ENCODE results near the gene GNG7.
"Not testable (repeated sequence)": the region's sequence is repeated elsewhere in the genome, so short reads cannot be mapped to it uniquely, and the experiment has no call there.

The GNG7 gene

DNA sequence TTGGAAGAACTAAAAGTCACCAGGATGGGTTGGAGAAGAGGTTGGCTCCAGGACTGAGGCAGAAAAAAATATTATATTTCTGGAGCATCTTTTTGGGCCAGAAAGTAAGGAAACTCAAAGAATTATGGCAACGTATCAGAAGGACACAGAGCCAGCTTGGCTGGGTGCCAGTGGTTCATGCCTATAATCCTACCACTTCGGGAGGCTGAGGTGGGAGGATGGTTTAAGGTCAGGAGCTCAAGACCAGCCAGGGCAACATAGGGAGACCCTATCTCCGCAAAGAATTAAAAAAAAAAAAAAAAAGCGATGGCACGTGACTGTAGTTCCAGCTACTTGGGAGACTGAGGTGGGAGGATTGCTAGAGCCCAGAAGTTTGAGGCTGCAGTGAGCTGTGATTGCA, 118.5 kb downstream of the GNG7 start:
- ChIA-PET POLR2A (no interaction called here), CTCF (no interaction called here)
- TF ChIP-seq ARNT (IDR thresholded peaks at IDR 0.05): no peak
- no peak for TF ChIP-seq FOXK2 (IDR thresholded peaks at IDR 0.05)
- no peak for TF ChIP-seq ZNF384 (IDR thresholded peaks at IDR 0.05)
- TF ChIP-seq BHLHE40 (IDR thresholded peaks at IDR 0.05; ENCODE audit: borderline replicate concordance): no peak
- no peak for TF ChIP-seq SP1 (IDR thresholded peaks at IDR 0.05)
- no peak for TF ChIP-seq TARDBP (IDR thresholded peaks at IDR 0.05)
- no peak for TF ChIP-seq L3MBTL2 (conservative IDR thresholded peaks at IDR 0.05)
- TF ChIP-seq SUZ12 (IDR thresholded peaks at IDR 0.05): no peak
- no peak for TF ChIP-seq ELF4 (IDR thresholded peaks at IDR 0.05)
- TF ChIP-seq PKNOX1 (IDR thresholded peaks at IDR 0.05): no peak
- no peak for DNase-seq (ENCODE audit: extremely low spot score)

DNA sequence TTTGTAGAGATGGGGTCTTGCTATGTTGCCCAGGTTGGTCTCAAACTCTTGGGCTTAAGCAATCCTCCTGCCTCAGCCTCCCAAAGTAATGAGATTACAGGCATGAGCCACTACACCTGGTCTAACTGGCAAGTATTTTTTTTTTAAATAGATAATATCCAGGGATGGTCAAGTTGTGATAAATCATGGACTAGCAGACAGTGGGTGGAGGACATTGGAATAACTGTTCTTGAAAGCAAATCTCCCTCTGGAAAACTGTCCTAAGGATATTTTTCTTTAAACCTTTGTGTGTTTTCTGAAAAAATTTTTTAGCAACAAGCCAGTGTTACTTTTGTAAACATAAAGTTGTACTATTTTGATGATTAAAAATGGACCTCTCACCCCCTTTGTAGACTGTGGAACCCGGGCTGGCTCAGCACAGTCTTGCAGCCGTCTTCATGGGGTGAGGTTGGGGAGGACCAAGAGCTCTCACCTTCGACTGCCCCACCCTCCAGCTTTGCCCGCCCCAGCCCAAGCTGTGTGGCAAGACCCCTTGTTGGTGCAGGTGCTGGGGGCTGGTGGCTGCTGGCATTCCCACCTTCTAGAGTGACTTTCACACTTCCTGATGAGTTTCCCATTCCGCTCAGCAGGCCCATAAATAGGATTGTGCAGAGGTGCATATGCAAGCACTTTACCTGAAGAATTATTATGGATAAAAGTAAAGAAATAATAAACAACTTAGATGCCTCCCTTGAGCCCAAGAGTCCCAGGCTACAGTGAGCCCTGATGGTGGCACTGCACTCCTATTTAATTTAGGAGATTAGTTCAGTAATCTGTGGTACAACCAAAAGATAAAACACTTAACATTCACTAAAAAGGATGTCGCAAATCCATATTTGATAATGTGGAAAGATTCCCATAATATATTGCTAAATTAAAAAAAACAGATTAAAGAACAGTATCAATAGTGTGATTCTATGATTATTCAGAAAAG, 119.2 kb downstream of the GNG7 start:
- ChIA-PET POLR2A (no interaction called here), CTCF (no interaction called here)
- DNase-seq (ENCODE audit: extremely low spot score): no peak
- TF ChIP-seq PKNOX1 (IDR thresholded peaks at IDR 0.05): no peak
- no peak for TF ChIP-seq BHLHE40 (IDR thresholded peaks at IDR 0.05; ENCODE audit: borderline replicate concordance)
- TF ChIP-seq FOXK2 (IDR thresholded peaks at IDR 0.05): no peak
- no peak for TF ChIP-seq ELF4 (IDR thresholded peaks at IDR 0.05)
- TF ChIP-seq TARDBP (IDR thresholded peaks at IDR 0.05): no peak
- TF ChIP-seq NFRKB (IDR thresholded peaks at IDR 0.05): no peak
- TF ChIP-seq ARNT (IDR thresholded peaks at IDR 0.05): no peak
- no peak for TF ChIP-seq FOXM1 (IDR thresholded peaks at IDR 0.05; ENCODE audit: borderline replicate concordance)
- no peak for TF ChIP-seq SP1 (IDR thresholded peaks at IDR 0.05)
- TF ChIP-seq SUZ12 (IDR thresholded peaks at IDR 0.05): no peak
- no peak for TF ChIP-seq CTBP1 (IDR thresholded peaks at IDR 0.05; ENCODE audit: borderline replicate concordance)
- TF ChIP-seq L3MBTL2 (conservative IDR thresholded peaks at IDR 0.05): no peak
- TF ChIP-seq LEF1 (IDR thresholded peaks at IDR 0.05; ENCODE audit: borderline replicate concordance): no peak
- TF ChIP-seq ZNF384 (IDR thresholded peaks at IDR 0.05): no peak
- no peak for TF ChIP-seq HDGF (IDR thresholded peaks at IDR 0.05; ENCODE audit: borderline replicate concordance)
- no peak for TF ChIP-seq FOXA1 (IDR thresholded peaks at IDR 0.05)

DNA sequence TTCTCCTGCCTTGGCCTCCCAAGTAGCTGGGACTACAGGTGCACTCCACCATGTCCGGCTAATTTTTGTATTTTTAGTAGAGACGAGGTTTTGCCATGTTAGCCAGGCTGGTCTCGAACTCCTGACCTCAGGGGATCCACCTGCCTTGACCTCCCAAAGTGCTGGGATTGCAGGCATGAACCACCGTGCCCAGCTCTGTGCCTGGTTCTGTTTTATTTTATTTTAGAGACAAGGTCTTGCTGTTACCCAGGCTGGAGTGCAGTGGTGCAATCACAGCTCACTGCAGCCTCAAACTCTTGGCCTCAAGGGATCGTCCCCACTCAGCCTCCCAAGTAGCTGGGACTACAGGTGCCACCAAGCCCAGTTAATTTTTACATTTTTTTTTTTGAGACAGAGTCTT, 122.1 kb downstream of the GNG7 start:
- ChIA-PET CTCF (interaction anchor here (0.9 to 2.5 kb wide), 7 partner anchors 30 to 124 kb away, joined by 4 to 11 read pairs (median 5); partner anchors contain the start of genes GADD45B and LMNB2), POLR2A (interaction anchor here (7.0 kb wide), 1 partner anchor 104 kb away, joined by 151 read pairs; the partner anchor contains the start of gene GADD45B)
- DNase-seq (ENCODE audit: extremely low spot score): not testable (repeated sequence)

DNA sequence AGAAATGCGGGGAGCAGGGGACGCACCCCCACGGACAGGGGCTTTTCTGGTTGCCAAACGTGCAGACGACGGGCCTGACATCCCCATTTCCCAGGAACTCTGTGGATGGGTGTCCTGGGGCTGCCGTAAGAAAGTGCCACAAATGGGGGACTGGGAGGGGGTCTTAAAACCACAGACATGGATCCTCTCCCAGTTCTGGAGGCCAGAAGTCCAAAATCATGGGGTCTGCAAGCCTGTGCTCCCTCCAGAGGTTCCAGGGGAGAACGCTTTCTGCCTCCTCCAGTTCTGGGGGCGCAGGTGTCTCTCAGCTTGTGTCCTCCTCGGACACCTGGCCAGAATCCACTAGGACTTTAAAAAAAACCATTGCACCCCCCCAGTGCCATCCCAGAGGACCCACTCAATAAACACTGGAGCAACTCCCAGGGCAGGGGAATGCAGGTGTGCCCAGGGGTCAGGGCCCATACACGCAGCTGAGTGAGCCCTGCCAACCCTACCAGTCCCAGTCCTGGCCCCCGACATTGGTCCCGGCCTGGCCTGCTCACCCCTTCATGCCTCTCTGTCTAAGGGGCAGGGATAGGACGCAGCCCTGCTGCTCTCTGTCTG, 122.7 kb downstream of the GNG7 start:
- DNase-seq (ENCODE audit: extremely low spot score): no peak
- POLR2A ChIA-PET: interaction anchor here (1.2 to 7.0 kb wide), 4 partner anchors 37 to 104 kb away, joined by 3 to 151 read pairs (median 4); partner anchors contain the start of gene GADD45B
- no peak for TF ChIP-seq TARDBP (IDR thresholded peaks at IDR 0.05)
- CTCF ChIA-PET: interaction anchor here (0.9 to 2.5 kb wide), 10 partner anchors 25 to 123 kb away, joined by 4 to 11 read pairs (median 5); partner anchors contain the start of genes GADD45B and LMNB2

DNA sequence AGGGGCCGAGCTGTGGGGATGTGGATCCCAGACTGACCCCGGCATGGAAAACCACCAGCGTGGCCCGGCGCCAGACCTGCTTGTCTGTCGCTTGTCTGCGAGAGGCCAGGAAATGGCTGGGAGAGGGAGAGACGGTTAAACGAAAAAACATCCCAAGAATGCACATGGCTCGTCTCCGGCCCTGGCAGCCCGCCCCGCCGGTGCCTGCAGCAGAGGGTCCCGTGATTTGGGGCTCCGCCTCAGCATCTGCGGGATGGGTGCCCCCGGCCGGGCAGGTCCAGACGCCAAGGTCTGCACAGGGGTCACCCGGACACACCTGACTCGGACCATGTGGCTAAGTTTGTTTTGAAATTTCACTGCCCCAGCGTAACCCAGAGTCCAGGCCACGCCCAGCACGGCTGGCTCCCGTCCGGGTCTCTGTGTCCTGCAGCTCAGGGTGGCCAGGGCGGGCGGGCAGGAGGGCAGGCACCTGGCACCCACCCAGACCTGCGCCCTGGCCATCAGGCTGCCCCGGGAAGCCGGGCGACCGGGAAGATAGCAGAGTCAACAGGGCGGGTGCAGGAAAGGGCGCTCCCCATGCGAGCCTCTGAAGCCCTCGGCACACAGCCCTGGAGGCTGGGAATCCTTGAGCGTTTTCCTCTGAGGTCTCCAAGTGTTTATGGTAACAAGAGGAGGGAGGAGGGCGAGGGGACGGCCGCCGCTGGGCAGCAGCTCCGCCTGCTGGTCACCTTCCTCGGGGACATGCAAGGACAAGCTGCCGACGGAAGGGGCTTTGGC, 123.4 kb downstream of the GNG7 start:
- ChIA-PET POLR2A (interaction anchor here (1.0 to 7.0 kb wide), 9 partner anchors 8 to 122 kb away, joined by 3 to 151 read pairs (median 4); partner anchors contain the start of genes GADD45B and LMNB2), CTCF (interaction anchor here (0.6 to 2.5 kb wide), 13 partner anchors 14 to 122 kb away, joined by 3 to 11 read pairs (median 5); partner anchors contain the start of genes GADD45B and LMNB2)
- DNase-seq (ENCODE audit: extremely low spot score): peak; percentile 80
- TF ChIP-seq CTBP1 (IDR thresholded peaks at IDR 0.05; ENCODE audit: borderline replicate concordance) (no peak), L3MBTL2 (conservative IDR thresholded peaks at IDR 0.05) (no peak), HDGF (IDR thresholded peaks at IDR 0.05; ENCODE audit: borderline replicate concordance) (no peak), SUZ12 (IDR thresholded peaks at IDR 0.05) (no peak), PKNOX1 (IDR thresholded peaks at IDR 0.05) (no peak), ARNT (IDR thresholded peaks at IDR 0.05) (no peak), SP1 (IDR thresholded peaks at IDR 0.05) (no peak), FOXM1 (IDR thresholded peaks at IDR 0.05; ENCODE audit: borderline replicate concordance) (no peak), BHLHE40 (IDR thresholded peaks at IDR 0.05; ENCODE audit: borderline replicate concordance) (no peak)
